Prostate gland (tissue), 2 donors: ENCODE results near the gene ASZ1. TPM values are rescaled to one million over a fixed set of nuclear protein-coding genes. Genes with fewer than 3 reads are reported as not detected.

Experiments used
- DNase-seq: peaks from one replicate; pipeline ENCODE4 v3.0.0-alpha.2; 2019; ENCODE audit warnings: low spot score
- H3K27ac ChIP-seq, 2 donors: fragments of 200-600 bp; sonication (generic); 2 replicates each; pipeline ENCODE4 v1.5.1; 2017 to 2019
- H3K27me3 ChIP-seq: fragments of 200-600 bp; sonication (generic); replicated peaks from 2 replicates; pipeline ENCODE4 v1.5.1; 2019; ENCODE audit not compliant: insufficient read depth
- H3K36me3 ChIP-seq, 2 donors: fragments of 200-600 bp; sonication (generic); 1 replicate in 1 of 2; 2 replicates in 1 of 2; pipeline versions ENCODE4 v1.5.1 to v1.8.1; 2017 to 2019
- H3K4me1 ChIP-seq: fragments of 200-600 bp; sonication (generic); replicated peaks from 2 replicates; pipeline ENCODE4 v1.5.1; 2019
- H3K4me3 ChIP-seq, 2 donors: fragments of 200-600 bp; sonication (generic); 2 replicates each; pipeline ENCODE4 v1.5.1; 2017 to 2019
- H3K9me3 ChIP-seq: fragments of 200-600 bp; sonication (generic); 2 replicates; pipeline ENCODE4 v1.5.1; 2017
- POLR2A ChIP-seq: fragments of 450-650 bp; IDR thresholded peaks from one replicate; pipeline ENCODE4 v1.6.1; 2016; ENCODE audit warnings: antibody characterized with exemption, mild to moderate bottlenecking
- POLR2AphosphoS5 ChIP-seq: sonication (generic); formaldehyde crosslinking; IDR thresholded peaks from one replicate; pipeline ENCODE4 v1.6.1; 2017; ENCODE audit warnings: antibody characterized with exemption
- WGBS: methylation state at CpG from one replicate; pipeline ENCODE4 v1.1.5; 2018; 5-methylcytosine and 5-hydroxymethylcytosine counted together
- intact Hi-C: fragments of 100-400 bp; cut with DNase I; formaldehyde crosslinking; loops from one replicate; pipeline ENCODE4 v1.14.2; 2022
- total RNA-seq, 2 donors: library from RNA; depleted of rRNA; stranded (reverse); fragments of >200 nt; gene quantifications; one replicate each; pipeline ENCODE4 v1.1.0, GENCODE V29; 2016
- TF ChIP-seq, protein P1 (sequence below), 4 experiments: fragments of 200-600 bp in 2 of 4; fragments of 450-650 bp in 2 of 4; sonication (generic) in 2 of 4; IDR thresholded peaks; 1 replicate in 3 of 4; 2 replicates in 1 of 4; pipeline ENCODE4 v1.5.1; 2016 to 2019; ENCODE audit warnings: antibody characterized with exemption in 4 of 4, mild to moderate bottlenecking in 2 of 4, moderate library complexity in 2 of 4

Gene ASZ1
- total RNA-seq, 2 donors from 2014 or later: 6.1 TPM; not detected in 1

GRCh38 chr7:117375380-117375779 lies 51.9 kb downstream of the ASZ1 start:
- TF ChIP-seq POLR2A: no peak
- no peak for TF ChIP-seq POLR2AphosphoS5
- TF ChIP-seq, protein P1, sequence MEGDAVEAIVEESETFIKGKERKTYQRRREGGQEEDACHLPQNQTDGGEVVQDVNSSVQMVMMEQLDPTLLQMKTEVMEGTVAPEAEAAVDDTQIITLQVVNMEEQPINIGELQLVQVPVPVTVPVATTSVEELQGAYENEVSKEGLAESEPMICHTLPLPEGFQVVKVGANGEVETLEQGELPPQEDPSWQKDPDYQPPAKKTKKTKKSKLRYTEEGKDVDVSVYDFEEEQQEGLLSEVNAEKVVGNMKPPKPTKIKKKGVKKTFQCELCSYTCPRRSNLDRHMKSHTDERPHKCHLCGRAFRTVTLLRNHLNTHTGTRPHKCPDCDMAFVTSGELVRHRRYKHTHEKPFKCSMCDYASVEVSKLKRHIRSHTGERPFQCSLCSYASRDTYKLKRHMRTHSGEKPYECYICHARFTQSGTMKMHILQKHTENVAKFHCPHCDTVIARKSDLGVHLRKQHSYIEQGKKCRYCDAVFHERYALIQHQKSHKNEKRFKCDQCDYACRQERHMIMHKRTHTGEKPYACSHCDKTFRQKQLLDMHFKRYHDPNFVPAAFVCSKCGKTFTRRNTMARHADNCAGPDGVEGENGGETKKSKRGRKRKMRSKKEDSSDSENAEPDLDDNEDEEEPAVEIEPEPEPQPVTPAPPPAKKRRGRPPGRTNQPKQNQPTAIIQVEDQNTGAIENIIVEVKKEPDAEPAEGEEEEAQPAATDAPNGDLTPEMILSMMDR (IDR thresholded peaks at IDR 0.05): no peak
- WGBS: 86% methylated on average over 2 of the region's 2 CpGs
- no peak overlapping the region for H3K4me3 ChIP-seq
- H3K27ac ChIP-seq: no peak overlapping the region
- H3K4me1 ChIP-seq: no peaks in the 10 kb centered on the region
- no peaks in the 10 kb centered on the region for H3K27me3 ChIP-seq
- H3K36me3 ChIP-seq: no peaks in the 10 kb centered on the region
- no peaks in the 10 kb centered on the region for H3K9me3 ChIP-seq
- DNase-seq: no peak
- intact Hi-C loops: no loop called here

DNA sequence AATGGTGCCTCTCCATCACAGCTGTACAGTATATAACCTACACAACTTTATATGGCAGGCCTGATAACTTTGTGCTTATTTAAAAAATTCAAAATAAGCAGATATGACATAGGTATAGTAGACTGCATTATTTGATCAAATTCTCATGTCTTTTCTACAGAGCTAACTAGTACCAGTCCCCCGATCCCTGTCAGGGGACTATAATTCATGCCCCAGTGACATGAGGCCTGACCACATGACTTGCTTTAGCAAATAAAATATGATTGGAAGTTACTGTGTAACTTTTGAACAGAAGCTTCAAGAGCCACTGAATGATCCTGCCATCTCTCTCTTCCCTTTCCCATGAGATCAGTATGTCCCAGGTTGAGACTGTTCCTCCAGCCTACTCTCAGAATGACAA lies 55.2 kb downstream of the ASZ1 start:
- no peaks in the 10 kb centered on the region for H3K4me1 ChIP-seq
- H3K4me3 ChIP-seq: no peak overlapping the region
- H3K36me3 ChIP-seq: no peaks in the 10 kb centered on the region
- no peaks in the 10 kb centered on the region for H3K9me3 ChIP-seq
- H3K27ac ChIP-seq: no peak overlapping the region
- intact Hi-C loops: no loop called here
- no peak for DNase-seq
- 91% methylated on average over 1 of the region's 1 CpG for WGBS
- no peaks in the 10 kb centered on the region for H3K27me3 ChIP-seq
- no peak for TF ChIP-seq POLR2AphosphoS5
- TF ChIP-seq POLR2A: no peak
- TF ChIP-seq, protein P1 (IDR thresholded peaks at IDR 0.05): no peak

DNA sequence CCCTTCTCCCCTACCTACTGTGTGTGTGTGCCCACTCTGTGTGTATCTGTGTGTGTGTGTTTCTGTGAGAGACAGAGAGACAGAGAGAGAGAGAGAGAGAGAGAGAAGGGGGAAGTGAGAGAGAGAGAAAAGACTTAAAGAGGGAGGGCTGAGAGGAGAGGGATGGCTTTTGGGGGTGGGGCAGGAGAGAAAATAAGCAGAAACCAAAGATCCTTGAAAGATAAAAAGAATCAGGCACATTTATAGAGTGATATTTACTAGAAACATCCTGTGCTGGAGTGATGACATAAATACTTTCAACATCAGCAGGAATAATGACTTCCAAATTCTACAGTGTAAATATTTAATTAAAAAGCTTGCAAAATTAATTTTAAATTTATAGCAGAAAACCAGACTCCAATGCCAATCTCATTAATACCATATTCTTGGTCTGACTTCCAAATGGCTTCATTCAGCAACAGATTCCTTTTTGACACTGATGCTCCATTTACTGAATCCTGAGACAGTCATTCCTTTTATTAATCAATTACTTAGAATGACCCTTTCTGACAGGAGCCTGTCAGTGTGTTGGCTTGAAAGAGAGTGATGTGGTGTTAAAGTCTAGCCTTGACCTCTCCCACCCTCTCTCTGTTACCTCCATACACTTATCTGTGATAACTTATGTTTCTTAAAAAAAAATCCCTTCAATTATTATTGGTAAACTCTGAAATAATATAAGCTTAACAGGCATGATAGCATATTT lies 62.8 kb downstream of the ASZ1 start:
- Histone ChIP-seq H3K27ac (no peak overlapping the region), H3K27me3 (no peaks in the 10 kb centered on the region), H3K4me3 (no peak overlapping the region), H3K4me1 (no peaks in the 10 kb centered on the region), H3K36me3 (no peaks in the 10 kb centered on the region), H3K9me3 (no peaks in the 10 kb centered on the region)
- DNase-seq: no peak
- TF ChIP-seq, protein P1 (IDR thresholded peaks at IDR 0.05): no peak
- TF ChIP-seq POLR2AphosphoS5 (no peak), POLR2A (no peak)
- intact Hi-C loops: no loop called here

DNA sequence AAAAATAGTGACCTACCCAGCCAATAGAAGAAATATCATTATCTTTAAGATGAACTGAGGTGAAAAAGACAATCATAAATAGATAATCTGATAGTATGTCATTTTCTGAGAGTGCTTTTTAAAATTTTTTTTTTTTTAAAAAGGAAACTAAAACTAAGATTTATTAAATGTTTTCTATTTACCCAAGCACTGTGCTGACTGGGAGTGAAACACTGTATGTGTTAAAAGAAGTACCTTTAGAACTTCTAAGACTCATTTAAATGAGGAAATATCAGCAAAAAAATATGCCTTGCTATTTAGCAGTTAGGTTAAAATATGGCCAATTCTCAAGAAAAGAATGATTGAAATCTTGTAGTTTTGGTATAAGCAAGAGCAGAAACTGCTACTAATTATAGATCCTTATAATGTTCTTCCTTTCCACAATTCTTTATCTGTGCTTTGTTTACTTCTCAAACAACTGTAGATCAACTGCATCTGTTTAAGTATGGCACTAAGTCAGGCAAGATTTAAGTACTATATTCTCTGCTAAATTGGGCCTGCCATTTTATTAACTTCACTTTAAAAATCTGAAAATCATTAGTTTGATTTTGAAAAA lies 64.9 kb downstream of the ASZ1 start:
- Histone ChIP-seq H3K9me3 (no peaks in the 10 kb centered on the region), H3K4me1 (no peaks in the 10 kb centered on the region), H3K36me3 (no peaks in the 10 kb centered on the region), H3K4me3 (no peak overlapping the region), H3K27me3 (no peaks in the 10 kb centered on the region), H3K27ac (no peak overlapping the region)
- intact Hi-C loops: no loop called here
- no peak for DNase-seq
- TF ChIP-seq POLR2AphosphoS5 (no peak), POLR2A (no peak)
- TF ChIP-seq, protein P1 (IDR thresholded peaks at IDR 0.05): no peak

DNA sequence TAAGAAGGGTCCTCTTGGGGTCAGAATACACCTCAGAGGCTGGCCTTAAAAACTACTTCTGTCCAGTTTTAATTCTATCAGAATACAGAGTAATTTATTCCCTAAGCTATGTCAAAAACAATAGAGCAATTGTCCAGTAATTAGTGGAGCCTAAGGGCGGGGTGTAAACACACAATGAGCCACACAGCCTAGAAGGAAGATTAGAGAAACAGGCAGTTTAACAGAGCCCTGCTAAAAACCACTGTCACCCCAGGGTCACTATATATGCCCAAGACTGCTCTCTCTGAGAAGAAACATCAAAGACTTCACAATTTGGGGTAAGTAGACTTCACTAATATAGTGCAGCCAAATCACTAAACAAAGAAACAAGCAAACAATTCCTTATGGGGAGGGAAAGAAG lies 77.3 kb downstream of the ASZ1 start:
- no peaks in the 10 kb centered on the region for H3K36me3 ChIP-seq
- 89% methylated on average over 1 of the region's 1 CpG for WGBS
- H3K27me3 ChIP-seq: no peaks in the 10 kb centered on the region
- intact Hi-C loops: no loop called here
- no peak overlapping the region for H3K4me3 ChIP-seq
- TF ChIP-seq POLR2A (no peak), POLR2AphosphoS5 (no peak)
- TF ChIP-seq, protein P1 (IDR thresholded peaks at IDR 0.05): no peak
- no peaks in the 10 kb centered on the region for H3K9me3 ChIP-seq
- H3K27ac ChIP-seq: no peak overlapping the region
- no peaks in the 10 kb centered on the region for H3K4me1 ChIP-seq
- no peak for DNase-seq
